ENCODE measurements around the gene TEP1.

DNA sequence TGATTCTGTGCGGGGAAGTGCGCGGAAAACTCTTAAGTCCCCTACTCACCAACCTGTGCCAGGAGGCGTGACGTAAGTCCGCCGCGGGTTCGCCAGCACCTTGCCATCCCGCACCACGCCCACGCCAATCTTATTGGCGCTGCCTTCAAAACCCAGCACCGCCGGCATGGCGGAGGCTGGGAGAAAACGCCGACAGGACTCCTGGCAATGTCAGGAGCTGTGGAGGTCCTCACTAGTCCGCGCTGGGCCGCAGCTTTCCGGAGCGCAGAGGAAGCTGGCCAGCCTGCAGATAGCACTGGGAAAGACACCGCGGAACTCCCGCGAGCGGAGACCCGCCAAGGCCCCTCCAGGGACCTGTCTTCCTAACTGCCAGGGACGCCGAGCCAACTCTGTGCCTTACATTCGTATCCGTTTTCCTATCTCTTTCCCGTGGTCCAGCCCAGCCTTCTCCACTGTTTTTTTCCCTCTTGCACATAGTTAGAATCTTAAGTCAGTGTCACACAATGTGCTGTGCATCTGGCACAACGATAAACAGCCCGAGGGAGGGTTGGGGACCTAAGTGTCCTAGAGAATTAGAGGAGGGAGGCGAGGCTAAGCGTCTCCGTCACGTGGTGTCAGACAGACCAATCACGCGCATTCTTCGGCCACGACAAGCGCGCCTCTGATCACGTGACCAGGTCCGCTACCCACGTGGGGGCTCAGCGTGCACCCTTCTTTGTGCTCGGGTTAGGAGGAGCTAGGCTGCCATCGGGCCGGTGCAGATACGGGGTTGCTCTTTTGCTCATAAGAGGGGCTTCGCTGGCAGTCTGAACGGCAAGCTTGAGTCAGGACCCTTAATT is 41.4 kb upstream of the TEP1 start, which contains the start of the genes APEX1 and OSGEP:
- TF ChIP-seq, protein P1, sequence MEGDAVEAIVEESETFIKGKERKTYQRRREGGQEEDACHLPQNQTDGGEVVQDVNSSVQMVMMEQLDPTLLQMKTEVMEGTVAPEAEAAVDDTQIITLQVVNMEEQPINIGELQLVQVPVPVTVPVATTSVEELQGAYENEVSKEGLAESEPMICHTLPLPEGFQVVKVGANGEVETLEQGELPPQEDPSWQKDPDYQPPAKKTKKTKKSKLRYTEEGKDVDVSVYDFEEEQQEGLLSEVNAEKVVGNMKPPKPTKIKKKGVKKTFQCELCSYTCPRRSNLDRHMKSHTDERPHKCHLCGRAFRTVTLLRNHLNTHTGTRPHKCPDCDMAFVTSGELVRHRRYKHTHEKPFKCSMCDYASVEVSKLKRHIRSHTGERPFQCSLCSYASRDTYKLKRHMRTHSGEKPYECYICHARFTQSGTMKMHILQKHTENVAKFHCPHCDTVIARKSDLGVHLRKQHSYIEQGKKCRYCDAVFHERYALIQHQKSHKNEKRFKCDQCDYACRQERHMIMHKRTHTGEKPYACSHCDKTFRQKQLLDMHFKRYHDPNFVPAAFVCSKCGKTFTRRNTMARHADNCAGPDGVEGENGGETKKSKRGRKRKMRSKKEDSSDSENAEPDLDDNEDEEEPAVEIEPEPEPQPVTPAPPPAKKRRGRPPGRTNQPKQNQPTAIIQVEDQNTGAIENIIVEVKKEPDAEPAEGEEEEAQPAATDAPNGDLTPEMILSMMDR (IDR thresholded peaks at IDR 0.05), result no peak
- TF ChIP-seq POLR2AphosphoS5 (IDR thresholded peaks at IDR 0.05) (peak; percentile 95 to 98), EP300 (IDR thresholded peaks at IDR 0.05) (peak; percentile 12), POLR2A (IDR thresholded peaks at IDR 0.05; ENCODE audit: low read depth) (no peak)

Measured in esophagus muscularis mucosa (tissue), 4 donors.